Endothelial cell of umbilical vein (primary cell): ENCODE measurements around the gene SYNGR3.

Source experiments
- EZH2 ChIP-seq: IDR thresholded peaks from 2 replicates; pipeline ENCODE4 v1.6.1; 2012; ENCODE audit warnings: borderline replicate concordance, low read depth, mild to moderate bottlenecking, moderate library complexity, low read length, inconsistent platforms; ENCODE audit not compliant: severe bottlenecking
- FOS ChIP-seq: IDR thresholded peaks from 2 replicates; pipeline ENCODE4 v1.6.1; 2011; ENCODE audit warnings: mild to moderate bottlenecking, low read length, moderate library complexity, borderline replicate concordance; ENCODE audit not compliant: insufficient read depth
- JUN ChIP-seq: IDR thresholded peaks from 2 replicates; pipeline ENCODE4 v1.6.1; 2011; ENCODE audit warnings: borderline replicate concordance, low read depth; ENCODE audit not compliant: insufficient read length, insufficient read depth
- POLR2A ChIP-seq: IDR thresholded peaks from 2 replicates; pipeline ENCODE4 v1.6.1; 2012; ENCODE audit warnings: low read depth, mild to moderate bottlenecking, control low read depth, low read length
- POLR2AphosphoS5 ChIP-seq: IDR thresholded peaks from 2 replicates; pipeline ENCODE4 v1.6.1; 2012; ENCODE audit warnings: low read depth, mild to moderate bottlenecking, control low read depth, low read length, moderate library complexity; ENCODE audit not compliant: insufficient read depth
- TF ChIP-seq, protein P1 (sequence below), 2 donors: IDR thresholded peaks; 1 replicate in 1 of 2; 2 replicates in 1 of 2; pipeline ENCODE4 v1.5.1; 2011; ENCODE audit warnings: low read length in 2 of 2, mild to moderate bottlenecking in 2 of 2, moderate library complexity in 2 of 2, control low read depth in 1 of 2, inconsistent platforms in 1 of 2, low read depth in 1 of 2; ENCODE audit not compliant: insufficient read depth in 1 of 2; ENCODE audit errors: extremely low read depth in 1 of 2

- TF ChIP-seq POLR2AphosphoS5 (no peak), JUN (no peak), EZH2 (no peak), FOS (no peak), POLR2A (no peak)
- TF ChIP-seq, protein P1, sequence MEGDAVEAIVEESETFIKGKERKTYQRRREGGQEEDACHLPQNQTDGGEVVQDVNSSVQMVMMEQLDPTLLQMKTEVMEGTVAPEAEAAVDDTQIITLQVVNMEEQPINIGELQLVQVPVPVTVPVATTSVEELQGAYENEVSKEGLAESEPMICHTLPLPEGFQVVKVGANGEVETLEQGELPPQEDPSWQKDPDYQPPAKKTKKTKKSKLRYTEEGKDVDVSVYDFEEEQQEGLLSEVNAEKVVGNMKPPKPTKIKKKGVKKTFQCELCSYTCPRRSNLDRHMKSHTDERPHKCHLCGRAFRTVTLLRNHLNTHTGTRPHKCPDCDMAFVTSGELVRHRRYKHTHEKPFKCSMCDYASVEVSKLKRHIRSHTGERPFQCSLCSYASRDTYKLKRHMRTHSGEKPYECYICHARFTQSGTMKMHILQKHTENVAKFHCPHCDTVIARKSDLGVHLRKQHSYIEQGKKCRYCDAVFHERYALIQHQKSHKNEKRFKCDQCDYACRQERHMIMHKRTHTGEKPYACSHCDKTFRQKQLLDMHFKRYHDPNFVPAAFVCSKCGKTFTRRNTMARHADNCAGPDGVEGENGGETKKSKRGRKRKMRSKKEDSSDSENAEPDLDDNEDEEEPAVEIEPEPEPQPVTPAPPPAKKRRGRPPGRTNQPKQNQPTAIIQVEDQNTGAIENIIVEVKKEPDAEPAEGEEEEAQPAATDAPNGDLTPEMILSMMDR (IDR thresholded peaks at IDR 0.05; ENCODE audit: extremely low read depth in 1 of 2, insufficient read depth in 1 of 2, low read depth in 1 of 2, low read length in 2 of 2), result no peak
Measured at GRCh38 chr16:2025251-2025650, 35.5 kb downstream of the SYNGR3 start.
